Measurements from ENCODE around the gene TTC38.

The TTC38 gene

GRCh38 chr22:46292732-46293131 is 24.9 kb downstream of the TTC38 start:
- Histone ChIP-seq H3K9me3 (ENCODE audit: control insufficient read depth, insufficient read depth, low read length) (no peaks in the 10 kb centered on the region), H4K20me1 (ENCODE audit: control insufficient read depth, insufficient read depth, low read depth, low read length) (no peaks in the 10 kb centered on the region), H3K79me2 (ENCODE audit: control insufficient read depth, low read length) (peaks cover 20% of the 10 kb centered on the region), H3K4me2 (ENCODE audit: low read length) (peak overlapping the region; percentile 56), H3F3A (ENCODE audit: control insufficient read depth, insufficient read depth) (peaks cover 6% of the 10 kb centered on the region), H3K36me3 (ENCODE audit: control insufficient read depth, low read length) (peaks cover 10% of the 10 kb centered on the region), H3K4me1 (ENCODE audit: control insufficient read depth, low read length) (peaks cover 55% of the 10 kb centered on the region), H3K27me3 (ENCODE audit: control insufficient read depth, low read length) (no peaks in the 10 kb centered on the region), H3K4me3 (ENCODE audit: low read length) (peak overlapping the region; percentile 32; the same call in 1 of the 2 replicates), H3K9me2 (replicated peaks; ENCODE audit: control insufficient read depth, low read length) (no peaks in the 10 kb centered on the region), H3K27ac (ENCODE audit: low read depth, low read length) (peak overlapping the region; percentile 47; the same call in 1 of the 2 replicates)
- TF ChIP-seq EZH2phosphoT487 (IDR thresholded peaks at IDR 0.05; ENCODE audit: borderline replicate concordance, low read length): no peak
- TF ChIP-seq, protein P1, sequence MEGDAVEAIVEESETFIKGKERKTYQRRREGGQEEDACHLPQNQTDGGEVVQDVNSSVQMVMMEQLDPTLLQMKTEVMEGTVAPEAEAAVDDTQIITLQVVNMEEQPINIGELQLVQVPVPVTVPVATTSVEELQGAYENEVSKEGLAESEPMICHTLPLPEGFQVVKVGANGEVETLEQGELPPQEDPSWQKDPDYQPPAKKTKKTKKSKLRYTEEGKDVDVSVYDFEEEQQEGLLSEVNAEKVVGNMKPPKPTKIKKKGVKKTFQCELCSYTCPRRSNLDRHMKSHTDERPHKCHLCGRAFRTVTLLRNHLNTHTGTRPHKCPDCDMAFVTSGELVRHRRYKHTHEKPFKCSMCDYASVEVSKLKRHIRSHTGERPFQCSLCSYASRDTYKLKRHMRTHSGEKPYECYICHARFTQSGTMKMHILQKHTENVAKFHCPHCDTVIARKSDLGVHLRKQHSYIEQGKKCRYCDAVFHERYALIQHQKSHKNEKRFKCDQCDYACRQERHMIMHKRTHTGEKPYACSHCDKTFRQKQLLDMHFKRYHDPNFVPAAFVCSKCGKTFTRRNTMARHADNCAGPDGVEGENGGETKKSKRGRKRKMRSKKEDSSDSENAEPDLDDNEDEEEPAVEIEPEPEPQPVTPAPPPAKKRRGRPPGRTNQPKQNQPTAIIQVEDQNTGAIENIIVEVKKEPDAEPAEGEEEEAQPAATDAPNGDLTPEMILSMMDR (IDR thresholded peaks at IDR 0.05; ENCODE audit: low read depth, low read length, poor library complexity, severe bottlenecking): no peak

GRCh38 chr22:46293577-46294260 is 25.9 kb downstream of the TTC38 start:
- H3K4me3 ChIP-seq (ENCODE audit: low read length): peak overlapping the region; percentile 32
- H4K20me1 ChIP-seq (ENCODE audit: control insufficient read depth, insufficient read depth, low read depth, low read length): no peaks in the 10 kb centered on the region
- peak overlapping the region; percentile 56 for H3K4me2 ChIP-seq (ENCODE audit: low read length)
- H3K9me3 ChIP-seq (ENCODE audit: control insufficient read depth, insufficient read depth, low read length): no peaks in the 10 kb centered on the region
- no peaks in the 10 kb centered on the region for H3K9me2 ChIP-seq (replicated peaks; ENCODE audit: control insufficient read depth, low read length)
- peaks cover 6% of the 10 kb centered on the region for H3F3A ChIP-seq (ENCODE audit: control insufficient read depth, insufficient read depth)
- no peaks in the 10 kb centered on the region for H3K27me3 ChIP-seq (ENCODE audit: control insufficient read depth, low read length)
- H3K27ac ChIP-seq (ENCODE audit: low read depth, low read length): peak overlapping the region; percentile 47
- peaks cover 55% of the 10 kb centered on the region for H3K4me1 ChIP-seq (ENCODE audit: control insufficient read depth, low read length)
- TF ChIP-seq EZH2phosphoT487 (IDR thresholded peaks at IDR 0.05; ENCODE audit: borderline replicate concordance, low read length): no peak
- TF ChIP-seq, protein P1 (IDR thresholded peaks at IDR 0.05; ENCODE audit: low read depth, low read length, poor library complexity, severe bottlenecking): no peak
- H3K36me3 ChIP-seq (ENCODE audit: control insufficient read depth, low read length): peaks cover 18% of the 10 kb centered on the region
- H3K79me2 ChIP-seq (ENCODE audit: control insufficient read depth, low read length): peaks cover 30% of the 10 kb centered on the region

DNA sequence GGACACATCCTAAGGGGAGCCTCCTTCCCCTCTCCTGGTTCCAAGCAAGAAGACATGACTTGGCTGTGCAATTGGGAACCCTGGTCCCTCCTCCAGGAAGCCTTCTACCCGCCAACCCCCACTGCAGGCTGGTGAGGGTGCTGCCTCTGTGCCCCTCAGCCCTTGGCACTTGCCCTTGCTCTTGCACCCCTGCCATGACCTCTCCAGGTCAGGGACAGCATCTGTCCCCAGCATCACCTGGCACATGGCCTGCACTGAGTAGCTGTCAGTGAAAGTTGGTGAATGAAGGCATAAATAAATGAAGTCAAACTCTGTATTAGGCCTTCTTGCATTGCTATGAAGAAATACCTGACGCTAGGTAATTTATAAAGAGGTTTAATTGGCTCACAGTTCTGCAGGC is 27.0 kb downstream of the TTC38 start:
- Histone ChIP-seq H3K27ac (ENCODE audit: low read depth, low read length) (no peak overlapping the region), H4K20me1 (ENCODE audit: control insufficient read depth, insufficient read depth, low read depth, low read length) (no peaks in the 10 kb centered on the region), H3K27me3 (ENCODE audit: control insufficient read depth, low read length) (no peaks in the 10 kb centered on the region), H3K79me2 (ENCODE audit: control insufficient read depth, low read length) (peaks cover 40% of the 10 kb centered on the region), H3K4me1 (ENCODE audit: control insufficient read depth, low read length) (peaks cover 55% of the 10 kb centered on the region), H3F3A (ENCODE audit: control insufficient read depth, insufficient read depth) (peaks cover 6% of the 10 kb centered on the region), H3K36me3 (ENCODE audit: control insufficient read depth, low read length) (peaks cover 27% of the 10 kb centered on the region), H3K4me2 (ENCODE audit: low read length) (peak overlapping the region; percentile 97), H3K9me3 (ENCODE audit: control insufficient read depth, insufficient read depth, low read length) (no peaks in the 10 kb centered on the region), H3K9me2 (replicated peaks; ENCODE audit: control insufficient read depth, low read length) (no peaks in the 10 kb centered on the region), H3K4me3 (ENCODE audit: low read length) (no peak overlapping the region; the same call in 1 of the 2 replicates)
- TF ChIP-seq, protein P1 (IDR thresholded peaks at IDR 0.05; ENCODE audit: low read depth, low read length, poor library complexity, severe bottlenecking): no peak
- no peak for TF ChIP-seq EZH2phosphoT487 (IDR thresholded peaks at IDR 0.05; ENCODE audit: borderline replicate concordance, low read length)
